OCI-LY3 (cell line): ENCODE measurements around the gene AP5B1.

Experiments used
- H2AFZ ChIP-seq: fragments of 200-600, 300-600 bp; shearing (Covaris generic); 2 replicates; pipeline ENCODE4 v1.6.0; 2014; ENCODE audit warnings: antibody characterized with exemption, low read depth, low read length
- H3K27ac ChIP-seq: fragments of 200-600, 300-600 bp; sonication (generic); 2 replicates; pipeline ENCODE4 v1.5.1; 2014; ENCODE audit warnings: mild to moderate bottlenecking, low read length, moderate library complexity, mixed read lengths
- H3K27me3 ChIP-seq: fragments of 200-600, 300-600 bp; sonication (generic); 2 replicates; pipeline ENCODE4 v1.6.1; 2014; ENCODE audit warnings: low read depth, low read length, mixed read lengths
- H3K36me3 ChIP-seq: fragments of 200-600, 300-600 bp; sonication (generic); replicated peaks from 2 replicates; pipeline ENCODE3; 2014; ENCODE audit warnings: low read depth, low read length, mixed read lengths
- H3K4me1 ChIP-seq: fragments of 300-600, 200-600 bp; sonication (generic); 2 replicates; pipeline ENCODE4 v1.6.1; 2014; ENCODE audit warnings: low read length, mixed read lengths
- H3K4me2 ChIP-seq: fragments of 200-600, 300-600 bp; sonication (generic); 2 replicates; pipeline ENCODE4 v1.6.1; 2014; ENCODE audit warnings: low read length, mixed read lengths
- H3K4me3 ChIP-seq: fragments of 300-600, 200-600 bp; sonication (generic); 2 replicates; pipeline ENCODE4 v1.5.1; 2014; ENCODE audit warnings: antibody characterized with exemption, mild to moderate bottlenecking, low read length, moderate library complexity
- H3K79me2 ChIP-seq: fragments of 300-600, 200-600 bp; shearing (Covaris generic); 2 replicates; pipeline ENCODE4 v1.6.1; 2014; ENCODE audit warnings: mild to moderate bottlenecking, low read length, mixed read lengths
- H3K9ac ChIP-seq: fragments of 300-600, 200-600 bp; shearing (Covaris generic); 2 replicates; pipeline ENCODE4 v1.6.0; 2014; ENCODE audit warnings: mild to moderate bottlenecking, low read length, moderate library complexity
- H3K9me3 ChIP-seq: fragments of 200-600, 300-600 bp; shearing (Covaris generic); 2 replicates; pipeline ENCODE4 v1.6.1; 2014; ENCODE audit warnings: low read length, mixed read lengths; ENCODE audit not compliant: insufficient read depth
- H4K20me1 ChIP-seq: fragments of 200-600, 300-600 bp; sonication (generic); 2 replicates; pipeline ENCODE4 v1.6.1; 2016; ENCODE audit warnings: low read length, mixed read lengths; ENCODE audit not compliant: insufficient read depth
- CTCF ChIP-seq: fragments of 200-600, 300-600 bp; sonication (generic); IDR thresholded peaks from 2 replicates; pipeline ENCODE4 v1.5.1; 2014; ENCODE audit warnings: antibody characterized with exemption, low read length, low read depth
- EZH2phosphoT487 ChIP-seq: fragments of 200-600 bp; shearing (Covaris generic); IDR thresholded peaks from 2 replicates; pipeline ENCODE4 v1.6.1; 2018; ENCODE audit warnings: antibody characterized with exemption, mixed run types, low read depth

Gene AP5B1

GRCh38 chr11:65730461-65730860, 50.3 kb downstream of the AP5B1 start:
- Histone ChIP-seq H3K27me3 (0 out of 2 replicates have a peak, but pooled peaks cover 4% of the 10 kb centered on the region), H3K4me2 (no peak overlapping the region), H3K79me2 (no peaks in the 10 kb centered on the region), H3K9ac (no peak overlapping the region), H4K20me1 (no peaks in the 10 kb centered on the region), H3K4me1 (no peaks in the 10 kb centered on the region), H3K4me3 (no peak overlapping the region), H3K36me3 (no peaks in the 10 kb centered on the region), H3K27ac (no peak overlapping the region), H3K9me3 (no peaks in the 10 kb centered on the region), H2AFZ (no peak overlapping the region)
- TF ChIP-seq EZH2phosphoT487 (no peak), CTCF (no peak)

GRCh38 chr11:65727865-65728264, 52.9 kb downstream of the AP5B1 start:
- TF ChIP-seq EZH2phosphoT487 (no peak), CTCF (no peak)
- no peaks in the 10 kb centered on the region for H3K27me3 ChIP-seq
- H4K20me1 ChIP-seq, result no peaks in the 10 kb centered on the region

GRCh38 chr11:65726660-65727059, 54.1 kb downstream of the AP5B1 start:
- Histone ChIP-seq H3K27ac (no peak overlapping the region), H3K9me3 (no peaks in the 10 kb centered on the region), H3K9ac (no peak overlapping the region), H4K20me1 (no peaks in the 10 kb centered on the region), H3K36me3 (no peaks in the 10 kb centered on the region), H2AFZ (0 out of 2 replicates have a peak overlapping the region, but pooled peaks have one; percentile 63), H3K79me2 (no peaks in the 10 kb centered on the region), H3K4me2 (no peak overlapping the region), H3K27me3 (no peaks in the 10 kb centered on the region), H3K4me3 (no peak overlapping the region), H3K4me1 (no peaks in the 10 kb centered on the region)
- TF ChIP-seq CTCF (peak; percentile 52), EZH2phosphoT487 (no peak)

More at GRCh38 chr11:65727865-65728264, 52.9 kb downstream of the AP5B1 start:
- H3K79me2 ChIP-seq, result no peaks in the 10 kb centered on the region
- no peaks in the 10 kb centered on the region for H3K9me3 ChIP-seq
- no peak overlapping the region for H2AFZ ChIP-seq
- no peak overlapping the region for H3K9ac ChIP-seq
- H3K4me2 ChIP-seq, result no peak overlapping the region
- H3K27ac ChIP-seq, result no peak overlapping the region
- H3K36me3 ChIP-seq, result no peaks in the 10 kb centered on the region
- H3K4me3 ChIP-seq, result no peak overlapping the region
- H3K4me1 ChIP-seq, result no peaks in the 10 kb centered on the region
